KOPT-K1 (cell line): ENCODE measurements around the gene LRRC23.

Source experiments
- H3K27ac ChIP-seq: fragments of 200-600 bp; sonication (generic); 2 replicates; pipeline ENCODE4 v1.5.1; 2016; ENCODE audit warnings: antibody characterized with exemption, mild to moderate bottlenecking, low read depth, low read length; ENCODE audit not compliant: poor library complexity, severe bottlenecking
- H3K36me3 ChIP-seq: fragments of 200-600 bp; sonication (generic); 2 replicates; pipeline ENCODE4 v1.5.1; 2017; ENCODE audit warnings: antibody characterized with exemption, mild to moderate bottlenecking, low read length, moderate library complexity; ENCODE audit not compliant: insufficient read depth
- H3K9me3 ChIP-seq: fragments of 200-600 bp; sonication (generic); 2 replicates; pipeline ENCODE4 v1.5.1; 2017; ENCODE audit warnings: antibody characterized with exemption, low read length, mild to moderate bottlenecking; ENCODE audit not compliant: insufficient read depth, poor library complexity, severe bottlenecking

The LRRC23 gene

DNA sequence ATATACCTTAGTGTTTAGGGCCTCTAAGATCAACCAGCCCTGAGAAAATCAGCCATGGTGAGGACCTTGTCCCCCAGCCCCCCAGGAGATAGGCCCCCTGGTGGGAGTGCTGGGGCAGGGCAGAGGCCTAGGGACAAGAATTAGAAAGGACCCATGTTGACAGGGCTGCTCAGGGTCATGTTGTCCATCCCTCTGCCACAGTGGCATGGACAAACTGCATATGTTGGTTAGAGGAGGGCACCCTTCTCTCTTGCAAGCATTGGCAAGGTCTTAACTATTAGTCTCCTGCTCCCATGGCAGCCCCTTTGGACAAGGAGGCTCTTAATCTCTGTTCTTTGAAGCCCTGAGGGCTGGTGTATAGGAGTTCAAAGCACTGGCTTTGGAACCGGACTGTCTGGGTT is 45.8 kb downstream of the LRRC23 start:
- peak overlapping the region; percentile 97 for H3K27ac ChIP-seq
- H3K36me3 ChIP-seq, result peaks cover 12% of the 10 kb centered on the region
- no peaks in the 10 kb centered on the region for H3K9me3 ChIP-seq

DNA sequence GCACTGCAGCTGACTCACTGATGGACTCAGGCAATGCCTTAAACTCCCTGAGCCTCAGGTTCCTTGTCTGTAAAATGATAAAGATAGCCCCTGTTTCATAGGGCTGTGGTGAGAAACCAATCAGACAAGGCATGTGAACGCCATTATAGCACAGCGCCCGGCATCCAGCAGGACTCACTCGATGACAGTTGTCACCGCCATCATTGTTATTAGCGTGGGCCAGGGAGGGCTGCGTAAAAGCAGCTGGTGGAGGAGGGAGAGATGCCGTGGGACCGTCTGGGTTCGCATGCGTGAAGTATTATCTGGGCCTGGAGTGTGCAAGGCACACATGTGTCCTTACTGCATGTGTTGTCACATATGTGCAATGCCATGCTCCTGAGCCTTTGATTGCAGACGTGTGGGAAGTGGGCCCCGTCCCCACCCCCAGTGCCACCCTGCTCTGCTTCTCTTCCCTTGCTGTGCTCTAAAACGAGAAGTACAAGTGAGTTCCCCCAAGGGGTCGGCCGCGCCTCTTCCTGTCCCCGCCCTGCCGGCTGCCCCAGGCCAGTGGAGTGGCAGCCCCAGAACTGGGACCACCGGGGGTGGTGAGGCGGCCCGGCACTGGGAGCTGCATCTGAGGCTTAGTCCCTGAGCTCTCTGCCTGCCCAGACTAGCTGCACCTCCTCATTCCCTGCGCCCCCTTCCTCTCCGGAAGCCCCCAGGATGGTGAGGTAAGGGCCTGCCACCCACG is 46.4 kb downstream of the LRRC23 start, which contains the start of gene PTPN6:
Gene PTPN6, plus strand, starts transcription at position 546 of the 730 bp plus-strand sequence. Its CDS starts 157 bp downstream, at position 703.
- Histone ChIP-seq H3K9me3 (no peaks in the 10 kb centered on the region), H3K27ac (peak within 1 kb of the TSS; percentile 97), H3K36me3 (peaks cover 17% of the 10 kb centered on the region)

DNA sequence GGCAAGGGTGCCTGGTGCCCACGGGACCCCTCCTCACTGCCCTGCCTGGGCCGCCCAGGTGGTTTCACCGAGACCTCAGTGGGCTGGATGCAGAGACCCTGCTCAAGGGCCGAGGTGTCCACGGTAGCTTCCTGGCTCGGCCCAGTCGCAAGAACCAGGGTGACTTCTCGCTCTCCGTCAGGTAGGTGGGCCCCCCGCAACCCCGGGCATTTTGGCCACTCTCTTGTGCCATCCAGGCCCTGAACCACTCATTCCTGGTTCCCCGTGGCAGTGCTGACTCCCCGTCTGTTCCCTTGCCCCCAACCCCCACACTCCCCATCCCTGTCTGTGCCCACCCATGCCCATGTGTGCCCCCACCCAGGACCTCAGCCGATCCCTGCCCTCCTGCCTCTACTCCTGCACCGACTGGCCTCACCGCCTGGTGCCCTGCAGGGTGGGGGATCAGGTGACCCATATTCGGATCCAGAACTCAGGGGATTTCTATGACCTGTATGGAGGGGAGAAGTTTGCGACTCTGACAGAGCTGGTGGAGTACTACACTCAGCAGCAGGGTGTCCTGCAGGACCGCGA is 47.0 kb downstream of the LRRC23 start:
- H3K9me3 ChIP-seq, result no peaks in the 10 kb centered on the region
- H3K36me3 ChIP-seq, result peaks cover 24% of the 10 kb centered on the region
- peak overlapping the region; percentile 97 for H3K27ac ChIP-seq

DNA sequence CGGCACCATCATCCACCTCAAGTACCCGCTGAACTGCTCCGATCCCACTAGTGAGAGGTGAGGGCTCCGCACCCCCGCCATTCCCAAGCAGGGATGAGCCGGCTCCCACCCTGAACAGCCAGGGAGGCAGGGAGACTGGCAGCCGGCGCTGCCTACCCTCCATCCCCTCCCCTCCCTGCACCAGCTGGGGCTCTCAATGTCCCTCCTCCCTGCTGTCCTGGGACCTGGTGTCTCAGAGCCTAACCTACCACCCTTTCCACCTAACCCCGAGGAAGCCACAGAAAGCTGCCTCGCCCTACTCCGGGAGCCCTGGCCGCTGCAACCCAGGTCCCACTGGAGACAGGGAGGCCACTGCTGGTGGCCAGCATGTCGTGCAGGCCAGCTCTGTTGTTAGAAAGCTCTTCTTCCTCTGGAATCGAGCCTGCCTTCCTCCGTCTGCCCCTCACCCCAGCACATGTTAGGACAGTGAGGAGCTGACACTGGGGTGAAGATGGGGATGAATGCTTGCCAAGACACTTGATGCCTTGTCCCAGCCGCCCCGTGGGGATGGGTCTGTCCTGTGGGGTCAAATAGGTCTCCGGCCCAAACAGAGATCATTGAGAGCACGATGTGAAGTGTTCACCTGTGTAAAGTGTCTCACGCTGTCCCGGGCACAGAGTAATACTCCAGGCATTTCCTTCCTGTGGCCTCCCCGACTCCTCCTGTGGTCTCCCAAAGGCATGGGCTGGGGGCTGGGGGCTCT is 47.7 kb downstream of the LRRC23 start:
- Histone ChIP-seq H3K9me3 (no peaks in the 10 kb centered on the region), H3K36me3 (peaks cover 31% of the 10 kb centered on the region), H3K27ac (peak overlapping the region; percentile 97)

DNA sequence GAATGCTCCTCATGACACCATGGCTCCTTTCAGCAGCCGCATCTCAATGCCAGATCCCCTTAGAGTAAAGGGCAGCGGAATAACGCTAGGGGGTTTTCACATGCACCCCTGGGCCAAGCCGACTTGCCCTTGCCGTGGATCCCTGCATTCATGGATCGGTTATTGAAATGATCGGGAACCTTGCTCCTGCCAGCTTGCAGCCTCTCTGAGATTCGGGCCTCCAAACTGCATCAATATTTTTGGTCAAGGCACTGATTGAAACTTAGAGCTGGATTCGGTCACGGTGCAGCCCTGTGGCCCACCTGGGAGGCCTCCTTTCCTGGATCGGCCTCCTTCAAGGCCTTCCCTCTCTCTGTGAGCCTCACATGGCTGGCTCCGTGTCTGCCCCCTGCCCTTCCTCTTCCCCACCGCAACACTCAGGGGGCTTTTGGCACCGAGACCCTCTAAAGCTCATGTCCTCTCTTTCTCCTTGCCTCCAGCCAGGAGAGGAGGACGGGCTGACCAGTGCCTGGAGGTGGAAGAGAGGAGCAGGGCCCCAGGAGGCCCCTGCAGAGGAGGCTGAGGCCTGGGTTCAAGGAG is 48.3 kb downstream of the LRRC23 start:
- H3K9me3 ChIP-seq, result no peaks in the 10 kb centered on the region
- H3K36me3 ChIP-seq, result peaks cover 37% of the 10 kb centered on the region
- peak overlapping the region; percentile 97 for H3K27ac ChIP-seq

DNA sequence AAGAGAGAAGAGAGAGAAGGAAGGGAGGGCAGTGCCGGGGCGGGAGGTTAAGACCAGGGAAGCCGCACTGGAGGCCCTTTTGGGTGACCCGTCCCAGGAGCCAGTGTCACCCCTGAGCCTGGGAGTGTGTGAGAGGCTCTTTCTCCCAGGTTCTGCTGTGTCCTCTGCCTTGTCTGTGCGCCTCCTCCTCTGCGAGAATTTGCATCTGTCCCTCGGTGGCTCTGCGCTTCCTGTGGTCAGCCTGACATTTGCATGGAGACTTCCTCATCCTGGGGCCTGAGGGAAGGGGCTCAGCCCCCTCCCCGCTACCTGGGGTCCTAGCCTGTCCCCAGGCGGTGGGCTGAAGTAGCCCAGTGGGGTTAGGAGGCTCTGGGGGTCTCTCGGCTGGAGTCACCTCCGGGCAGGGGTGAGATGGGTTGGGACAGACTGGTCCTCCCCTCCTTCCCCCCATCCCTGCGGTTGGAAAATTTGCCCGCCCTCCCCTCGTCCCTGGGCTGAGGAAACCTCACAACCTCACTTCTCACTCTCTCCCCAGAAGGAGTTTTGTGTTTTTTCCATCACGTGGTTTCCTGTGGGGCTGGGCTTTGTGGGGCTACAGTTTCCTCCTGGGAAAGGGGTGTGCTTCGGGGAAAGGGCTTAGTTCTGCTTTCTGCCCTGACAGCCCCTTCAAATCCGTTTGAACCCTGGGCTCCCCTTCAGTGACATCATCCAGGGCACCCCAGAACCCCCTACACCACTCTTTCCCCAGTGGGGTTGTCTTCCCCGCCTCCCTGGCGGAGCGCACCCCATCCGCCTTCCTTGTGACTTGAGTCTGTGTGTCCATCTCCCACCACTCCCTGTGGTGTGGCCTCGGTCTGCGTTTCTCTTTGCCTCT is 49.1 kb downstream of the LRRC23 start:
- Histone ChIP-seq H3K9me3 (no peaks in the 10 kb centered on the region), H3K27ac (peak overlapping the region; percentile 97), H3K36me3 (peaks cover 44% of the 10 kb centered on the region)

DNA sequence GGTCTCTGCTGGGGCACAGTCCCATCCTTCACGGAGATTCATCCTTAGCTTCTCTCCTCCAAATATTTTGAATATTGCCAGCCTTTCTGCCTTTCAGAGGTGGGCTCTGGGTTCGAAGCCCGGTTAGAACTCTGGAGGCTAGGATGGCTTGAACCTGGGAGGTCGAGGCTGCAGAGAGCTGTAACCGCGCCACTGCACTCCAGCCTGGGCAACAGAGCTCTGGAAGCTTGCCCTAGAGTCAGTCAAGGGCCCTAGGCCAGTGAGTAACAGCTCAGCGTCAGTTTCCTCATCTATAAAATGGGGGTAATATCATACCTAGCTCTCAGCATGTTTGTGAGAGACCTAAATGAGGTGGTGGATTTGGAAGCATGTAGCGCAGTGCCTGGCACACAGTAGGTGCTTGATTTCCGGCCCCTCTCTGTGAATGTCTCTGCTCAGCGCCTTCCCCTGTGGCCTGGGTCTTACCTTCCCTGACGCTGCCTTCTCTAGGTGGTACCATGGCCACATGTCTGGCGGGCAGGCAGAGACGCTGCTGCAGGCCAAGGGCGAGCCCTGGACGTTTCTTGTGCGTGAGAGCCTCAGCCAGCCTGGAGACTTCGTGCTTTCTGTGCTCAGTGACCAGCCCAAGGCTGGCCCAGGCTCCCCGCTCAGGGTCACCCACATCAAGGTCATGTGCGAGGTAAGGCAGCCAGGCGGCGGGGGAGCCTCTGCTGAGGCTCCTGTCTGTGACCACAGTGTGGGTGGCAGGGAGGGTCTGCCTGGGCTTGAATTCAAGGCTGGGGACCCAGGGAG is 49.9 kb downstream of the LRRC23 start:
- peak overlapping the region; percentile 97 for H3K27ac ChIP-seq
- H3K36me3 ChIP-seq, result peaks cover 44% of the 10 kb centered on the region

DNA sequence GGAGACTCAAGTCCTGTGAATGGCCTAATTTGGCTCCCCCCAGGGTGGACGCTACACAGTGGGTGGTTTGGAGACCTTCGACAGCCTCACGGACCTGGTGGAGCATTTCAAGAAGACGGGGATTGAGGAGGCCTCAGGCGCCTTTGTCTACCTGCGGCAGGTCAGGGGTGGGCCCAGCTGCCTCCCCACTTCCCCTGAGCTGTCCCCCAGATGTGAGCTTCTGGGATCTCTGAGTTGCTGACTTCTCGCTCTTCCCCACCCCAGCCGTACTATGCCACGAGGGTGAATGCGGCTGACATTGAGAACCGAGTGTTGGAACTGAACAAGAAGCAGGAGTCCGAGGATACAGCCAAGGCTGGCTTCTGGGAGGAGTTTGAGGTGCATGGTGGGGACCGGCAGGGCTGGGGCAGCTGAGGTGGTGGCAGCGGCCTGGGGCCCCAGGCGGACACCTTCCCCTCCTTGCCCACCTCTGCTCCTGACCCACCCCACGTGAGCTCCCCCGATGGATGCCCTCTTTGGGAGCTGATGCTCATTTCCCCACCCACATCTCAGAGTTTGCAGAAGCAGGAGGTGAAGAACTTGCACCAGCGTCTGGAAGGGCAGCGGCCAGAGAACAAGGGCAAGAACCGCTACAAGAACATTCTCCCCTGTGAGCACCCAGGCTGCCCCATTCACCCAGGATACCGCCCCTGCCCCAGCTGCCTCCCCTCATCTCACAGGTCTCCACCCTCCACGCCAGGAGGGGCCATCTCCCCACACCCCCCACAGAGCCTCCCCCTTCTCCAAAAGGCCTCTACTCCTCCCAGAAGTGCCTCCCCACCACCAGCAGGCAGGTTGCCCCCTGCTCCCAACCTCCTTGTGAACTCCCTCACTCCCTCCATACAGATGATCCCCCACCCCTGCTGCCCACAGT is 50.7 kb downstream of the LRRC23 start:
- H3K27ac ChIP-seq, result peak overlapping the region; percentile 97
- peaks cover 49% of the 10 kb centered on the region for H3K36me3 ChIP-seq
- no peaks in the 10 kb centered on the region for H3K9me3 ChIP-seq

More for the DNA sequence above, 49.9 kb downstream of the LRRC23 start:
- H3K9me3 ChIP-seq, result no peaks in the 10 kb centered on the region

DNA sequence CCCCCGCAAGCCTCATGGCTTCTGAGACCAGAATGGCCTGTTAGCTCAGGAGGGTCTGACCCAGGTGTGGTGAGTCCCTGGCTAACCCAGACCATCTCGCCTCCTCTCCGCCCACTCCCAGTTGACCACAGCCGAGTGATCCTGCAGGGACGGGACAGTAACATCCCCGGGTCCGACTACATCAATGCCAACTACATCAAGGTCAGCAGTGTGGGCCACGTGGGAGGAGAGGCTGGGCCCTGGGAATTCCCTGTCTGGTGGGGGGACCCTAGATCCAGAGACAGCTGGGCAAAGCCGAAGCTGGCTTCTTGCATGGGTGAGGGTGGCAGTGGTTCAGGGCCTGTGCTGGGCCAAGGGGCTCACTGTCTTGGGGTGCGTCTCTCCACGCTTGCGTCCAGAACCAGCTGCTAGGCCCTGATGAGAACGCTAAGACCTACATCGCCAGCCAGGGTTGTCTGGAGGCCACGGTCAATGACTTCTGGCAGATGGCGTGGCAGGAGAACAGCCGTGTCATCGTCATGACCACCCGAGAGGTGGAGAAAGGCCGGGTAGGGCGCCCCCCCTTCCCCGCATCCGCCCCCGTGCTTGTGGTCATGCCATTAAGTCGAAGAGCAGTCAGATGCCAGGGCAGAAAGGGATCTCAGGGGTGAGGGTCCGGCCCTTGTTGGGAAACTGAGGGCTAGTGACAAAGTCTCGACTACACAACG is 51.6 kb downstream of the LRRC23 start:
- H3K36me3 ChIP-seq, result peaks cover 57% of the 10 kb centered on the region
- peak overlapping the region; percentile 97 for H3K27ac ChIP-seq
- no peaks in the 10 kb centered on the region for H3K9me3 ChIP-seq

DNA sequence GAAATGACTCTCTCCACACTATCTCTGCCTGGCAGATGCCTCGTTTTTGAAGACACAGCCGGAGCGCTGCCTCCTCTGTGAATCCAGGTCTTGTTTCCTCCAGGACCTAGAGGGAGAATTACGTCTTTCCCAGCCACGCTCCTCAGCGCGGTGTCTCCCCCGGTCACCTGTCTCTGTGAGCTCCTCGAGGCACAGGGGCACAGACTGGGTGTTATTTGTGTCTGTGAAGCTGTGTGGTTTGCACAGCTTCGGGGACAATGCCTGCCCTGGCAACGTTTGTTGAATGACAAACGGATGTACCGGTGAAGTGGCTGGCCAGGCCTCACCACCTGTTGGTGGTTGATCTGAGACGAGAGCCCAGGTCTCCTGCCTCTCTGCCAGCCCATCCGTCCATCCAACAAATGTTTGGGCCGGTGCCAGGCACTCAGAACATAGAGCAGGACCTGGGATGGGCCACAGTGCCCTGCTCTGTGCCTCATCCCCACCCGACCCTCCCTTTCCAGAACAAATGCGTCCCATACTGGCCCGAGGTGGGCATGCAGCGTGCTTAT is 52.6 kb downstream of the LRRC23 start:
- peak overlapping the region; percentile 97 for H3K27ac ChIP-seq
- peaks cover 62% of the 10 kb centered on the region for H3K36me3 ChIP-seq
- no peaks in the 10 kb centered on the region for H3K9me3 ChIP-seq

DNA sequence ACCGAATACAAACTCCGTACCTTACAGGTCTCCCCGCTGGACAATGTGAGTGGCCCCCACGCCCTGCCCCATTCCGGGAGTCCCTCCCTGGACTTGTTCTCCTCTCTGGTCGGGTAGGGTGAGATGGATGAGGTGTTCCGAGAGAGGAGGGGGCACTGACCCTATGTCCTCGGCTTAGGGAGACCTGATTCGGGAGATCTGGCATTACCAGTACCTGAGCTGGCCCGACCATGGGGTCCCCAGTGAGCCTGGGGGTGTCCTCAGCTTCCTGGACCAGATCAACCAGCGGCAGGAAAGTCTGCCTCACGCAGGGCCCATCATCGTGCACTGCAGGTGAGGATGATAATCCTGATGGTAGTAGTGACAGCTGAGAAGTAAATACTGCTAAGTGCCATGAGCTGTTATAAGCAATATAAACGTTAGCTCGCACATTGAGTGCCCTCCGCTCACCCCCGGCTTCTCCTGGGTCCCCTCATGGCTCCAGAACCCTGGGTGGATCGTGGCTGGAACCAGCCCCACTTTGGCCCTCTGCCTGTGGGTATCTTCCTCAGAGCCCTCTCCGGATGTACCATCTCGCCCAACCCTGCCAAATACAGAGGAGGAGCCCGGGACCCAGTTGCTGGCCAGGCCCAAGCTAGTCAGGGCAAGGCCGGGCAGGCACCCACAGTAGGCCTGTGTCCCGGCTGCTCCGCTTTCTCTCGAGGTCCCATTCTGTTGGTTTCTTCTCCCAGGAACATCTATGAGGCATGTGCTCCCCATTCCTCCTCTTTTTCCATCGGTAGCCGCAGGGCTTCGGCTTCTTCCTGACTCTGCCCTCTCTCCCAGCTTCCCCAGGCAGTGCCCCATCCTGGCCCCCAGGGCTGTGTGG is 53.4 kb downstream of the LRRC23 start:
- Histone ChIP-seq H3K9me3 (no peaks in the 10 kb centered on the region), H3K27ac (peak overlapping the region; percentile 97)

More for the DNA sequence above, 53.4 kb downstream of the LRRC23 start:
- H3K36me3 ChIP-seq, result peaks cover 62% of the 10 kb centered on the region
